Upper lobe of right lung (tissue), 1 donor: ENCODE results near the gene NETO2. TPM values are rescaled to one million over a fixed set of nuclear protein-coding genes. Genes with fewer than 3 reads are reported as not detected.
A peak's percentile ranks its signal among the peaks of the same experiment; 100 is the strongest.

ENCODE experiments used
- ATAC-seq: fragments of 200-7000 bp; cut with Tn5 transposase; one replicate; pipeline ENCODE4 v1.9.1; 2020; ENCODE audit warnings: mild to moderate bottlenecking, moderate library complexity
- DNase-seq: peaks from one replicate; pipeline ENCODE4 v3.0.0-alpha.2; 2020
- H3K27ac ChIP-seq: fragments of 200-600 bp; one replicate; pipeline ENCODE4 v1.8.0; 2022
- H3K27me3 ChIP-seq: fragments of 200-600 bp; one replicate; pipeline ENCODE4 v1.8.0; 2022; ENCODE audit warnings: mild to moderate bottlenecking
- H3K36me3 ChIP-seq: fragments of 200-600 bp; one replicate; pipeline ENCODE4 v1.8.0; 2022
- H3K4me1 ChIP-seq: fragments of 200-600 bp; one replicate; pipeline ENCODE4 v1.8.0; 2022
- H3K4me3 ChIP-seq: fragments of 200-600 bp; one replicate; pipeline ENCODE4 v1.8.0; 2022; ENCODE audit warnings: mild to moderate bottlenecking
- H3K9me3 ChIP-seq: fragments of 200-600 bp; one replicate; pipeline ENCODE4 v1.8.0; 2022
- CTCF ChIP-seq: fragments of 200-600 bp; IDR thresholded peaks from one replicate; pipeline ENCODE4 v1.8.0; 2022; ENCODE audit warnings: antibody characterized with exemption
- intact Hi-C: fragments of 100-400 bp; cut with DNase I; formaldehyde crosslinking; loops from one replicate; pipeline ENCODE4 v1.11.0; 2022
- total RNA-seq: library from RNA; stranded (reverse); fragmentation: NEBNext Ultra II Directional; extraction: Animal tissue kit (Norgen Biotek cat#: 25700); gene quantifications from one replicate; pipeline ENCODE4 v1.2.1, GENCODE V29; 2021
- donor health status: DM: no; HTN: yes; CAD: no; lungs with severe emphysema.

NETO2 gene
- total RNA-seq, 1 donor from 2014 or later = 11.2 TPM

- no peak for DNase-seq
- H3K4me1 ChIP-seq = no peaks in the 10 kb centered on the region
- TF ChIP-seq CTCF = no peak
- H3K27me3 ChIP-seq = no peaks in the 10 kb centered on the region
- H3K36me3 ChIP-seq = no peaks in the 10 kb centered on the region
- no peak overlapping the region for H3K27ac ChIP-seq
- no peaks in the 10 kb centered on the region for H3K9me3 ChIP-seq
- ATAC-seq = no peak
- H3K4me3 ChIP-seq = no peak overlapping the region
- intact Hi-C loops = no loop called here
Measured at GRCh38 chr16:47065766-47066688, 77.7 kb downstream of the NETO2 start.

- no peak overlapping the region for H3K27ac ChIP-seq
- no peak for TF ChIP-seq CTCF
Measured at GRCh38 chr16:47064775-47065174, 79.0 kb downstream of the NETO2 start.

GRCh38 chr16:47063011-47063724, 80.6 kb downstream of the NETO2 start:
- H3K36me3 ChIP-seq = no peaks in the 10 kb centered on the region
- peak; percentile 36 for DNase-seq
- H3K27me3 ChIP-seq = no peaks in the 10 kb centered on the region
- TF ChIP-seq CTCF = no peak
- intact Hi-C loops = no loop called here
- H3K4me1 ChIP-seq = no peaks in the 10 kb centered on the region
- H3K9me3 ChIP-seq = no peaks in the 10 kb centered on the region
- no peak overlapping the region for H3K27ac ChIP-seq
- no peak overlapping the region for H3K4me3 ChIP-seq
- ATAC-seq = no peak

More at GRCh38 chr16:47064775-47065174, 79.0 kb downstream of the NETO2 start:
- Histone ChIP-seq H3K9me3 (no peaks in the 10 kb centered on the region), H3K36me3 (no peaks in the 10 kb centered on the region), H3K27me3 (no peaks in the 10 kb centered on the region), H3K4me1 (no peaks in the 10 kb centered on the region), H3K4me3 (no peak overlapping the region)
- ATAC-seq (no peak), DNase-seq (no peak)
- intact Hi-C loops = no loop called here

GRCh38 chr16:47061204-47061603, 82.5 kb downstream of the NETO2 start:
- no peaks in the 10 kb centered on the region for H3K27me3 ChIP-seq
- DNase-seq = peak; percentile 22
- no peaks in the 10 kb centered on the region for H3K36me3 ChIP-seq
- no peaks in the 10 kb centered on the region for H3K9me3 ChIP-seq
- no peak for TF ChIP-seq CTCF
- no peak overlapping the region for H3K4me3 ChIP-seq
- no peak for ATAC-seq
- H3K27ac ChIP-seq = no peak overlapping the region
- no peaks in the 10 kb centered on the region for H3K4me1 ChIP-seq
- intact Hi-C loops = no loop called here

- no peaks in the 10 kb centered on the region for H3K4me1 ChIP-seq
- H3K27ac ChIP-seq = no peak overlapping the region
- no peaks in the 10 kb centered on the region for H3K9me3 ChIP-seq
- H3K27me3 ChIP-seq = no peaks in the 10 kb centered on the region
- H3K36me3 ChIP-seq = no peaks in the 10 kb centered on the region
- H3K4me3 ChIP-seq = no peak overlapping the region
- no peak for TF ChIP-seq CTCF
- intact Hi-C loops = no loop called here
- ATAC-seq (no peak), DNase-seq (peak; percentile 8)
Measured at GRCh38 chr16:47060596-47060995, 83.1 kb downstream of the NETO2 start.
